ENCODE measurements around the gene ENOX1.

Gene ENOX1

GRCh38 chr13:43297967-43298678, 488.6 kb downstream of the ENOX1 start:
- DNase-seq (ENCODE audit: low read depth) = no peak
- no peak for TF ChIP-seq CTCF (IDR thresholded peaks at IDR 0.05; ENCODE audit: control insufficient read depth, extremely low read depth, insufficient read depth)
- no peak overlapping the region for H3K4me3 ChIP-seq (ENCODE audit: low read depth, low read length)

- no peak for TF ChIP-seq CTCF (IDR thresholded peaks at IDR 0.05; ENCODE audit: control insufficient read depth, extremely low read depth, insufficient read depth)
- DNase-seq (ENCODE audit: low read depth) = no peak
These were observed 490.8 kb downstream of the ENOX1 start for GRCh38 chr13:43295825-43296564.

GRCh38 chr13:43295321-43295720, 491.5 kb downstream of the ENOX1 start:
- no peak for DNase-seq (ENCODE audit: low read depth)
- H3K4me3 ChIP-seq (ENCODE audit: low read depth, low read length) = no peak overlapping the region
- TF ChIP-seq CTCF (IDR thresholded peaks at IDR 0.05; ENCODE audit: control insufficient read depth, extremely low read depth, insufficient read depth) = no peak

More at GRCh38 chr13:43295825-43296564, 490.8 kb downstream of the ENOX1 start:
- H3K4me3 ChIP-seq (ENCODE audit: low read depth, low read length) = no peak overlapping the region

- no peak for TF ChIP-seq CTCF (IDR thresholded peaks at IDR 0.05; ENCODE audit: control insufficient read depth, extremely low read depth, insufficient read depth)
- no peak for DNase-seq (ENCODE audit: low read depth)
- H3K4me3 ChIP-seq (ENCODE audit: low read depth, low read length) = no peak overlapping the region
These were observed 492.4 kb downstream of the ENOX1 start for GRCh38 chr13:43294412-43294811.

- no peak for DNase-seq (ENCODE audit: low read depth)
- no peak for TF ChIP-seq CTCF (IDR thresholded peaks at IDR 0.05; ENCODE audit: control insufficient read depth, extremely low read depth, insufficient read depth)
- no peak overlapping the region for H3K4me3 ChIP-seq (ENCODE audit: low read depth, low read length)
These were observed 492.8 kb downstream of the ENOX1 start for GRCh38 chr13:43293986-43294385.

- DNase-seq (ENCODE audit: low read depth) = no peak
- TF ChIP-seq CTCF (IDR thresholded peaks at IDR 0.05; ENCODE audit: control insufficient read depth, extremely low read depth, insufficient read depth) = no peak
- no peak overlapping the region for H3K4me3 ChIP-seq (ENCODE audit: low read depth, low read length)
These were observed 493.2 kb downstream of the ENOX1 start for GRCh38 chr13:43293561-43293960.
